Measurements from ENCODE around the gene PRIM1.
"Not testable (repeated sequence)": the region's sequence is repeated elsewhere in the genome, so short reads cannot be mapped to it uniquely, and the experiment has no call there.

PRIM1 gene

DNA sequence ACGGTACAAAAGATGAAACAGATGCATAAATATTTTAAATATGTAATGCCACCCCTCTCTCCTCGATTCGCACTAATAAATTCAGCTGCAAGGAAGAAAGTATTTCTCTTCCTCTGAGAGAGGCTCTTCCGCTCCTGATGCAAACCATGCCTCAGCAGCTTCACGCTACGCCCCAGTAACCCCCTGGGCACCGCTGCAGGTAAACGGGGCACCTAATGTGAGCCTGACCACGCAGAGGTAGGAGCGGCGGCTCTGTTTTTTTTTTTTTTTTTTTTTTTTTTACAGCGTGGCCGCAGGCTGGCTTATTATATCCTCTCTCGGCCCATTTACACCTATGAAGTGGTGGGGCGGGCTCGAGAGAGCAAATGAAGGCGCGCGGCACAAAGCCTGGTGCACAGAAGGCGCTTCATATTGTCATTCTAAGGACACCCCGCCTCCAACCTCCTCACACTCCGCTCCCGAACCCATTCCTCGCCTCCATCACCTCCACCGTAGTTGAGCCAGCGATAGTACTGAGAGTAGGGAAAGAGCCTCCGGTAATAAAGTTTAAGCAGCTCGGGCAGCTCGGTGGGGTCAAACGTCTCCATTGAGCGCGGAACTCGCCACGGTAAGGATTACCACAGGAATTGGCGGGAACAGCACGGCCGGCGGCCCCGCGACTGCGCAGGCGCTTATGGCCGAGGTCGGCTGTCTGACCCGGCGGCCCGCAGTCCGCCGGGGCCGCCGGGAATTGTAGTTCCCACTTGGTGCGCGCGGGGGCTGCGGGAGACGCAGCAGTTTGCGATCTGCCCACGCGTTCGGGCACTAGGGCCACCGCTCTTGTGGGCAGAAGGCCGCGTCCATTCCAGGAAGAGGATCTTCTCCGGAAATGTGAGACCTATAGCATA, at the start of gene PRIM1:
TSS of gene PRIM1 (minus strand) at position 612 of the 887 bp plus-strand sequence. CDS start at position 587, 25 bp downstream.
- peak; percentile 78 to 80 for DNase-seq

DNA sequence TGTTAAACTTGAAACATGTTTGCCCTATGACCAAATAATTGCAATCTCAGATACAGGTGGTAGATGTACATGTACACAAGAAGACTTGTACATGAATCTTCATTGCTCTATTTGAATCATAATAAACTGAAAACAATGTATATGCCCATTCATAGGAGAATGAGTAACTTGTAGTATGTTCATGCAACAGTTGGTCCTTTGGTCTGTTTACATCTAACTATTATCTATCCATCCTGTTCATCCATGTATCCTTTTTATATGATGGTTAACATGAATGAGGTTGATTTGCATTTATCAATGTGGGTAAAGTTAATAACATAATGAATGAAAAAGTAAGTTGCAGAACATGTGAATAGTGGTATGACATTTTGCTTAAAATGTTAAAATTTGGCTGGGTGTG, 48.1 kb upstream of the PRIM1 start:
- DNase-seq, result no peak

DNA sequence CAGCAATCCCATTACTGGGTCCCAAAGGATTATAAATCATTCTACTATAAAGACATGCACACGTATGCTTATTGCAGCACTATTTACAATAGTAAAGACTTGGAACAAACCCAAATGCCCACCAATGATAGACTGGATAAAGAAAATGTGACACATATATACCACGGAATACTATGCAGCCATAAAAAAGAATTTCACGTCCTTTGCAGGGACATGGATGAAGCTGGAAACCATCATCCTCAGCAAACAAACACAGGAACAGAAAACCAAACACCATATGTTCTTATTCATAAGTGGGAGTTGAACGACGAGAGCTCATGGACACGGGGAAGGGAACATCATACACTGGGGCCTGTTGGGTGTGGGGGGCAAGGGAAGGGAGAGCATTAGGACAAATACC, 47.2 kb upstream of the PRIM1 start:
- DNase-seq, result not testable (repeated sequence)

DNA sequence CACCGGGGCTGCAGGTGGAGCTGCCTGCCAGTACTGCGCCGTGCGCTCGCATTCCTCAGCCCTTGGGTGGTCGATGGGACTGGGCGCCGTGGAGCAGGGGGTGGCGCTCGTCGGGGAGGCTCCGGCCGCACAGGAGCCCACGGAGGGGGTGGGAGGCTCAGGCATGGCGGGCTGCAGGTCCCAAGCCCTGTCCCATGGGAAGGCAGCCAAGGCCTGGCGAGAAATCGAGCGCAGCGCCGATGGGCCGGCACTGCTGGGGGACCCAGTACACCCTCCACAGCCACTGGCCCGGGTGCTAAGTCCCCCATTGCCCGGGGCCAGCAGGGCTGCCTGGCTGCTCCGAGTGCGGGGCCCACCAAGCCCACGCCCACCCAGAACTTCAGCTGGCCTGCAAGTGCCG, 43.7 kb upstream of the PRIM1 start:
- DNase-seq, result not testable (repeated sequence)

DNA sequence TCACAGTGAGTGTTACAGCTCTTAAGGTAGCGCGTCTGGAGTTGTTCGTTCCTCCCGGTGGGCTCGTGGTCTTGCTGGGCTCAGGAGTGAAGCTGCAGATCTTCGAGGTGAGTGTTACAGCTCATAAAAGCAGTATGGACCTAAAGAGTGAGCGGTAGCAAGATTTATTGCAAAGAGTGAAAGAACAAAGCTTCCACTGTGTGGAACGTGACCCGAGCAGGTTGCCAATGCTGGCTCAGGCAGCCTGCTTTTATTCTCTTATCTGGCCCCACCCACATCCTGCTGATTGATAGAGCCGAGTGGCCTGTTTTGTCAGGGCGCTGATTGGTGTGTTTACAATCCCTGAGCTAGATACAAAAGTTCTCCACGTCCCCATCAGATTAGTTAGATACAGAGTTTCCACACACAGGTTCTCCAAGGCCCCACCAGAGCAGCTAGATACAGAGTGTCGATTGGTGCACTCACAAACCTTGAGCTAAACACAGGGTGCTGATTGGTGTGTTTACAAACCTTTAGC, 43.0 kb upstream of the PRIM1 start:
- not testable (repeated sequence) for DNase-seq

DNA sequence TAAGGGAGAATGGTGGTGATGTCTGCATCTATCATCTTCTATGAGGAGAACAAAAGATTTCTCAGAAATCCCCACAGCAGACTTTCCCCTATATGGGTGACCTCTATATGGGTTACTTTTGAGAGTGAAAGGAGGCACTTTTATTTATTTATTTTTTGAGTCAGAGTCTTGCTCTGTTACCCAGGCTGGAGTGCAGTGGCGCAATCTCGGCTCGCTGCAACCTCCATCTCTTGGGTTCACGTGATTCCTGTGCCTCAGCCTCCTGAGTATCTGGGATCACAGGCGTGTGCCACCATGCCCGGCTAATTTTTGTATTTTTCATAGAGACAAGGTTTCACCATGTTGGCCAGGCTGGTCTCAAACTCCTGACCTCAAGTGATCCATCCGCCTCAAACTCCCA, 41.0 kb upstream of the PRIM1 start:
- not testable (repeated sequence) for DNase-seq

DNA sequence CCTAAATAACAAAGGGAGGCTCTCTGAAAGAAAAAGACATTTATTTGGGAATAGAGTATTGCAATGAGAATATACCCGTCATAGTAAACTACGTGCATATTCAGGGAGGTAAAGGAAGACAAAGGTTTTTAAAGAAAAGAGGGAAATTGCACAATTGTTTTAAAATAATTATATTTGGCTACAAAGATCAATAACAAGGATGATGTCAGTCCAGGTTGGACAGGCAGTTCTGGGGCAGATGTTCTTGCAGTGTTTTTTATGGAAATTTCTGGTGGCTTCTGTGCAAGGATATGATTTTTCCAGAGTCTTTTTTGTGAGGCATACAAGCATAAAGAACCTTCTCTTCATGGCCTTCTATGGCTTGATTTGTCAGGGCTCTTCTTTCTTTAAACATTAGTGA, 40.6 kb upstream of the PRIM1 start:
- DNase-seq, result no peak

DNA sequence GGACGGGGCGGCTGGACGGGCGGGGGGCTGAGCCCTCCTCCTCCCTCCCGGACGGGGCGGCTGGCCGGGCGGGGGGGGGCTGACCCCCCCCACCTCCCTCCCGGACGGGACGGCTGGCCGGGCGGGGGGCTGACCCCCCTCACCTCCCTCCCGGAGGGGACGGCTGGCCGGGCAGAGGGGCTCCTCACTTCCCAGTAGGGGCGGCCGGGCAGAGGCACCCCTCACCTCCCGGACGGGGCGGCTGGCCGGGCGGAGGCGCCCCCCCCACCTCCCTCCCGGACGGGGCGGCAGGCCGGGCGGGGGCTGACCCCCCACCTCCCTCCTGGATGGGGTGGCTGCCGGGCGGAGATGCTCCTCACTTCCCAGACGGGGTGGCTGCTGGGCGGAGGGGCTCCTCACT, 37.3 kb upstream of the PRIM1 start:
- not testable (repeated sequence) for DNase-seq

DNA sequence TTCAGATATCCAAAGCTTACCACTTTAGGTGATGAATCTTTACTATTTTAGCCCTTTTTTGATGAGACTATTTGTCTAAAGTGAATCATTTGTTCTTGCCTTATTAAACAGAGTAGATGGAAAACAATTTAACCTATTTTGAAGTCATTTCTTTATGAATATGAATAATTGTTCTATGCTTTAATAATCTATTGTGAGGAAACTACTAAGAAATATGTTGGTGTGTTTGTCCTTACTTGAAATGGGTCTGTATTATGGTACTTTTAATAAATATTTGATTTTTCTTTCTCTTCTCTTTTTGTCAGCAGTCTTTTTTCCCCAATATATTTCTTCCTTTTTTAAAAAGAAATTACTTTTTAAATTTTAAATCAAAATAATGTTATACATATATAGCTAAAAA, 35.4 kb upstream of the PRIM1 start:
- no peak for DNase-seq

DNA sequence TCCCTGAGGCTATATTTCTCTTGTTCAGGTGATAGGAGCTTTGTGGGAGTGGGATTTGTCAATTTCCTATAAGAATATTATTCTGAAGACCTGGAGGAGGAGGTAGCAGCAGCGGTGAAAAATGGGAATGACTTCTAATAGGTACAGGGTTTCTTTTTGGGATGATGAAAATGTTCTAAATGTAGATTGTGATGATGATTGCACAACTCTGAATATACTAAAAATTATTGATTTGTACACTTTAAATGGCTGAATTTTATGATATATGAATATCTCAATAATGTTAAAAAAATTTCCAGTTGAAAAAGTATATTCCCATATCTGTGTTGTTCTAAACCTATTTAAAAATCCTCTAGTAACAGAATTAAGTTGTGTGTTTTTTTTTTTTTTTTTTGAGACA, 33.8 kb upstream of the PRIM1 start:
- no peak for DNase-seq

DNA sequence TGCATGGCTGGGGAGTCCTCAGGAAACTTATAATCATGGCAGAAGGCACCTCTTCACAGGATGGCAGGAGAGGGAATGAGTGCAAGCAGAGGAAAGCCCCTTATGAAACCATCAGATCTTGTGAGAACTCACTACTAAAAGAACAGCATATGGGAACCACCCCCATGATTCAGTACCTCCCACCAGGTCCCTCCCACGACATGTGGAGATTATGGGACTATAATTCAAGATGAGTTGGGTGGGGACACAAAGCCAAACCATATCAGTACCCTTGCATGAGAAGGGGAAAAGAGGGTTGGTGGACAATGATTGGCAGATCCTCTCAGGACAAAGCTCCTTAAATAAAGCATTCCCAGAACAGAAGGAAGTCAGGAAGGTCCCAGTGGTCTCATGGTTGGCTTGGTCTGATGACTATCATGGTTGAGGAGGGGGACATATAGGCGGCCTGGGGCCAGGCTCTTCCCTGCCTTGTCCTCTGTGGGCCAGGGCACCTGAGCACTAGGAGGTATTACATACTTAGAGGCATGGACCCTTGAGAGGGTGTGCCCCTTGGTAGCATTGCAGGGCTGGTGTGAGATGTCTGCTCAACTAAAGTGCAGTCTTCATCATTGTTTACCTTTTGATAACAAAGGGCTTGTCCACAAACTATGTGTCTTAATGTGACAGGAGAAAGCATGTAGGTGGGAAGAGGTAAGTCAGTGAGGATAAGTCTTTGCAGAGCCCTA, 33.2 kb upstream of the PRIM1 start:
- DNase-seq, result no peak

DNA sequence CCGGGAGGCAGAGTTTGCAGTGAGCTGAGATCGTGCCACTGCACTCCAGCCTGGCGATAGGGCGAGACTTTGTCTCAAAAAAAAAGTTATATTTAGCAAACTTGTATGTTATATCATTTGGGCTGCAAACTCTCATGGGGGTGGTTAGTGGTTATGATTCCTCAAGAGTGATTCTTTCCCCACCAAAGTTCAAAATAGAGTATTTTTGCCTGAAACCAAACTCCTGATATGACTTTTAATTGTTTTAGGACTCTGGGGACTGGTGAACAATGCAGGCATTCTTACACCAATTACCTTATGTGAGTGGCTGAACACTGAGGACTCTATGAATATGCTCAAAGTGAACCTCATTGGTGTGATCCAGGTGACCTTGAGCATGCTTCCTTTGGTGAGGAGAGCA, 29.6 kb upstream of the PRIM1 start:
- DNase-seq, result no peak

DNA sequence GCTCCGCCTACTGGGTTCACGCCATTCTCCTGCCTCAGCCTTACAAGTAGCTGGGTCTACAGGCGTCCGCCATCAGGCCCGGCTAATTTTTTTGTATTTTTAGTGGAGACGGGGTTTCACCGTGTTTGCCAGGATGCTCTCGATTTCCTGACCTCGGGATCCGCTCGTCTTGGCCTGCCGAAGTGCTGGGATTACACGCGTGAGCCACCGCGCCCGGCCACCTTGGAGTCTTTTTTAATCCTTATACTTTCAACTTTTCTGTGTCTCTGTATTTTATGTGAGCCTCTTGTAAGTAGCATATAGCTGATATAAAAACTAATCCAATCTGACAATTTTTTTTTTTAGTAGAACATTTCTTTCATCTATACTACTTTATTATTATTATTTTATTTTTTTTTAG, 26.6 kb upstream of the PRIM1 start:
- DNase-seq, result no peak

DNA sequence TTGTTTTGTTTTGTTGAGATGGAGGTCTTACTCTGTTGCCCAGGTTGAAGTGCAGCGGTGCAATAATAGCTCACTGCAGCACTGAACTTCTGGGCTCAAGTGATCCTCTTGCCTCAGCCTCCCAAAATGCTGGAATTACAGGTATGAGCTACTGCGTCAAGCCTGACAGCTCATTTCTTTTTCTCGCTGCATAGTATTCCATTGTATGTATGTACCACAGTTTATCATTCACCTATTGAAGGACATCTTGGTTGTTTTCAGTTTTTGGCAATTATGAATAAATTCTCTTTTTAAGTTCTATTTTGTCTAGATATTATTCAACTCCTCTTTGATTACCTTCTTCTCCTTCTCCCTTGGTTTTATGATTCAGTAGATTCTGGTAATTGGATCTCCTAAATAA, 24.5 kb upstream of the PRIM1 start:
- DNase-seq, result no peak

DNA sequence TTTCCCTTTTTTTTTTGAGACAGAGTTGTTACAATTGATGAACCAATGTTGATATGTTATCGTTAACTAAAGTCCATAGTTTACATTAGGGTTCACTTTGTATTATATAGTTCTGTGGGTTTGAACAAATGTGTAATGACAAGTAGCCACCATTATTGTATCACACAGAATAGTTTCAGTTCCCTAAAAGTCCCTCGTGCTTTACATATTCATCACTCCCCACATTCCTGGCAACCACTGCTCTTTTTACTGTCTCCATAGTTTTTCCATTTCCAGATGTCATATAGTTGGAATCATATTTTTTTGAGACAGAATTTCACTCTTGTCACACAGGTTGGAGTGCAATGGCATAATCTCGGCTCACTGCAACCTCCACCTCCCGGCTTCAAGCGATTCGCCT, 23.5 kb upstream of the PRIM1 start:
- no peak for DNase-seq

DNA sequence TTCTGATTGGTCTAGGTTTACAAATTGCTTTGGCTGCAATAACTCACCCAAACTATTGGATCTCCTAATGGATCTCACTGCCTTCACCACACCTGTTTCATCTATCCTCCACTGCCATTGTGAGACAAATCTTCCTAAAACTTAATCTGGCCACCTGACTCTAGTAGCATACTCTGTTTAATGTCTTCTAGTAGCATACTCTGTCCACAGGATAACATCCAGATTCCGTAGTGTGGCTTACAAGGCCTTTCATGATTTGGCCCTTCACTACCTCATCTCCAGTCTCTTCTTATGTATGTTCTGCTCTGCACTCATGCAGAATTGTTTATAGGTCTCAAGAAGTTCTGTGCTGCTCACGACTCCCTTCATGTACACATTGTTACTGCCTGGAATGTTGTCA, 21.0 kb upstream of the PRIM1 start:
- DNase-seq, result no peak

DNA sequence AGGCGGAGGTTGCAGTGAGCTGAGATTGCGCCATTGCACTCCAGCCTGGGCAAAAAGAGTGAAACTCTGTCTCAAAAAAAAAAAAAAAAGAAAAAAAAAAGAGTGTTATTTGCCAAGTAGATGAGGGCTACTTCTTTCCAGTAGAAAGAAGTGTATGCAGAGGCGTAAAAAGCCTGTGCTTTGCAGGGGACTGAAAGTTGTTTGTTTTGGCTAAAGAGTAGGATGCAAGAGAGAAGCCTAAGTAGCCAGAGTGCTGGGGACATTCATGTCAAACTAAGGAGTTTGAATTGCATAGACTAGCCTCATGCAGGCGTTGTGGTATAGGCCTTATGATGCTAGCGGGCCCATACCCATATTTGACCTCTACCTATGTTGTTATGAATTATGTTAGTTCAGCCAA, 20.5 kb upstream of the PRIM1 start:
- no peak for DNase-seq

DNA sequence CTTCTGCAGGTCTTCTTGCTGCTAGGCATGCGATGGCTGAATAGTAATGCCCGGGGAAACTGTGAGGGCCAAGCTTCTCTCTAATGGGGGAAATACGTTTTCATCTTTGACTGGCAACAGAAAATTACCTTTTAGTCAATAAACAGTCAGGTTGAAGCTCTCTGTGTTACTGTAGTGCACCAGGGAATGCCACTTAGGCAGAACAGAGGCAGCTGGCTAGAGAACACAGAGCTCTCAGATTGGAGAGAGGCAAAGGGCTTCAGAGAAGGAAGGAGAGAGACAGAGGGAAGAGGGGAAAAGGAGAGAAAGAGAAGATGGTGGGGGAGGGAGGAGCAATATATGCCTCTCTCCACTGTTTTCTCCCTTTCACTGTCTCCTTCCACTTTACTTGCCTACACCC, 17.7 kb upstream of the PRIM1 start:
- DNase-seq, result no peak

DNA sequence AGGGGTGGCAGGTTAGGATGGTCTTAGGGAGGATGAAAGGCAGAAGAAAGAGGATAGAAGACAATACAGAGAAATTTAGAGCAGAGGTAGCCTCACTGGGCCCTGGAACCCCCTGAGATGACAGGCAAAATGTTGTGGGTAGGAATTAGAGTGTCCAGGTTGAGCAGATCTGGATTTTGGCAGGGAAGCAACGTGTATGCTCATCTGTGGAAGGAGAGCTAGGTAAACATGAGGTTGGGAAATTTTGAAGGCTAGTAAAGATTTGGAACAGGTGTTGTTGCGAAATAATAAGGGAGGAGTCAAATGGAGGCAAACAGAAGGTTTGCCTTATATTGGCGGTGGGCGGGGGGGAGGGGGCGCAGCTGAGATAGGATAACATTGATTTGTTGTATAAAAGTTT, 16.3 kb upstream of the PRIM1 start:
- DNase-seq, result no peak

DNA sequence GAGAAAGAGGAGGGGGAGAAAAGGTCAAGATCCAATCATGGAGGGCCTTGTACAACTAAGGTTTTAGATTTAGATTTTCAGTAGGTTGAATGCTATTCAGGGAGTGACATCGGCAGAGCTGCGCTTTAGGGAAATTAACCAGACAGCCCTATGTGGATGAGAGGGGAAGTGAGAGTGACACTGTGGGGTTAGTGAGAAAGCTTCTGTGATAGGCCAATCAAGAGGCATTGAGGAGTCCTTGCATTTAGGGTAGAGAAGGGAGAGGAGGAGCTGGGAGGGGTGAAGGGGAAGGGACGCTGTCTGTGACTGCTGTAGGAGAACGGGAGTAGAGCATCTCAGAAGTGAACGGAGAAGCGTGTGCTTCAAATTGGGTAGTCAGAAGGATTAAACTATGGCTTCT, 14.4 kb upstream of the PRIM1 start:
- no peak for DNase-seq

DNA sequence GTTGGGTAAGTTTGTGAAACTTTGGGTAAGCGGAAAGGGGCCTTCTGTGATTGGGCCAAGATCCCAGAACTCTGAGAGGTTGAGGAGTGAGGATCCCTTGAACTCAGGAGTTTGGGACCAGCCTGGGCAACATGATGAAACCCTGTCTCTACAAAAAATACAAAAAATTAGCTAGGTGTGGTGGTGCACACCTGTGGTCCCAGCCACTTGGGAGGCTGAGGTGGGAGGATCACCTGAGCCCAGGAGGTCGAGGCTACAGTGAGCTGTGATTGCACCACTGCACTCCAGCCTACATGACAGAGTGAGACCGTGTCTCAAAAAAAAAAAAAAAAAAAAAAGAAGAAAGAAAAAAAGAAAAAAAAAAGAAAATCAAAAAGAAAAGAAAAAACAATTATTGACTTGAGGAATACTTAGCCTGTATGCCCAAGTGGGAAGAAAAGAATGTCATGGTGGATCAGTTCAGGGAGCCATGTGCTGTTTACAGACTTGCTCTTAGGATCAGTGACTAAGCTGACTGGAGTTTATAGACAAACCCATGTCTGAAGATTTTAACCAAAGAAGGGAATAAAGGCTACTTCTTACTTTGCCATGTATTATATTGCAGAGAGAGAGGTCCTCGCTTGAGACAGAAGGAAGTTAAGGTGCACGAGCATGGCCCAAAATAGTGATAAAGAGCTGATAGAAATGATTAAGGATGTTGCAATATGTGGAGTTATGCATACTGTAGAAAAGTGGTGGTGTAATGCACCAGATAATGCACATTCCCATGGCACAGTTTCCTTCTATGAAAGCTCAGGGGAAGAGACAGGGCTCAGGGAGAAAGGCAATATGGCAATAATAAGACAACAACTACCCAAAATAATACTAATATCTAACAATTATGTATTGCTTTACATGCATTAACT, 11.9 kb upstream of the PRIM1 start:
- no peak for DNase-seq

DNA sequence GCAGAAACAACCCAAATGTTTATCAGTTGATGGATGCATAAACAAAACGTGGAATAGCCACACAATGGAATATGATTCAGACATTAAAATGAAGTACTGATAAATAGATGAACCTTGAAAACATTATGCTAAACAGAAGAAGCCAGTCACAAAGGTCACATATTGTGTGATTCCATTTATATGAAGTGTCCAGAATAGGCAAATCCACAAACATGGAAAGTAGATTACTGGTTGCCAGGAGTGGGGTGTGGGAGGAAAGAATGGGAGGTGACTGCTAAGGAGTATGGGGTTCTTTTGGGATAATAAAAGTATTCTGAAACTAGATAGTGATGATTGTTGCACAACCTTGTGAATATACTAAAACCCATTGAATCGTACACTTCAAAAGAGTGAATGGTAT, 9.7 kb upstream of the PRIM1 start:
- DNase-seq, result no peak

DNA sequence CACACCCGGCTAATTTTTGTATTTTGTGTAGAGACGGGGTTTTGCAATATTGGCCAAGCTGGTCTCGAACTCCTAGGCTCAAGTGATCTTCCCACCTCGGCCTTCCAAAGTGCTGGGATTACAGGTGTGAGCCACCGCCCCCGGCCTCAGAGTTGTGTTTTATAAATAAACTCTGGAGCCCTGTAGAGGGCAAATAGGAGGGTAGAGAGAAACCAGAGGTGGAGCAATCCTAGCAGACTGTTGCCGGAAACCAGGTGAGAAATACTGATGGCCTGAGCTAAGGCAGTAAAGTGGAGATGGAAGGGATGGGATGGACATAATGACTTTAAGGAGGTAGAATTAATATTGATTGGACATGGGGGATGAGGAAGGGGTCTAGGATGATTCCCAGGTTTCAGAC, 8.3 kb upstream of the PRIM1 start:
- no peak for DNase-seq
